Karpas-422 (cell line): ENCODE measurements around the gene SNTG2. TPM values are rescaled to one million over a fixed set of nuclear protein-coding genes. Genes with fewer than 3 reads are reported as not detected.
"Not testable (repeated sequence)": the region's sequence is repeated elsewhere in the genome, so short reads cannot be mapped to it uniquely, and the experiment has no call there.

Source experiments
- DNase-seq: peaks from one replicate; pipeline ENCODE4 v3.0.0-alpha.2; 2015
- H2AFZ ChIP-seq: fragments of 200-600 bp; sonication (generic); 2 replicates; pipeline ENCODE4 v1.6.1; 2014; ENCODE audit warnings: antibody characterized with exemption, low read length, mixed read lengths
- H3K27ac ChIP-seq: fragments of 200-600 bp; sonication (generic); 2 replicates; pipeline ENCODE4 v1.5.1; 2014; ENCODE audit warnings: mild to moderate bottlenecking, low read length, moderate library complexity
- H3K27me3 ChIP-seq: fragments of 200-600 bp; sonication (generic); 2 replicates; pipeline ENCODE4 v1.6.1; 2014; ENCODE audit warnings: low read length, mixed read lengths
- H3K36me3 ChIP-seq: fragments of 200-600 bp; sonication (generic); 2 replicates; pipeline ENCODE4 v1.6.1; 2014; ENCODE audit warnings: low read length, mixed read lengths; ENCODE audit not compliant: insufficient read depth
- H3K4me1 ChIP-seq: fragments of 200-600 bp; sonication (generic); 2 replicates; pipeline ENCODE4 v1.6.1; 2014; ENCODE audit warnings: mild to moderate bottlenecking, low read length, mixed read lengths
- H3K4me2 ChIP-seq: fragments of 200-600 bp; sonication (generic); 2 replicates; pipeline ENCODE4 v1.6.1; 2014; ENCODE audit warnings: low read length, low read depth, mild to moderate bottlenecking; ENCODE audit not compliant: poor library complexity, severe bottlenecking
- H3K4me3 ChIP-seq: fragments of 200-600 bp; sonication (generic); 2 replicates; pipeline ENCODE4 v1.5.1; 2014; ENCODE audit warnings: mild to moderate bottlenecking, antibody characterized with exemption, low read length, mixed read lengths
- H3K79me2 ChIP-seq: fragments of 200-600 bp; sonication (generic); 2 replicates; pipeline ENCODE4 v1.6.1; 2014; ENCODE audit warnings: mild to moderate bottlenecking, low read length, mixed read lengths
- H3K9ac ChIP-seq: fragments of 200-600 bp; sonication (generic); 2 replicates; pipeline ENCODE4 v1.6.0; 2014; ENCODE audit warnings: low read length
- H3K9me2 ChIP-seq: fragments of 200-600 bp; sonication (generic), shearing (Covaris generic); replicated peaks from 2 replicates; pipeline ENCODE4 v1.6.0; 2014; ENCODE audit warnings: mild to moderate bottlenecking, low read length, moderate library complexity; ENCODE audit not compliant: insufficient read depth
- H3K9me3 ChIP-seq: fragments of 300-700, 200-600 bp; sonication (generic); 2 replicates; pipeline ENCODE4 v1.6.1; 2014; ENCODE audit warnings: low read length, mixed read lengths
- H4K20me1 ChIP-seq: fragments of 200-600 bp; sonication (generic); 2 replicates; pipeline ENCODE4 v1.6.1; 2014; ENCODE audit warnings: mild to moderate bottlenecking, antibody characterized with exemption, low read length, low read depth; ENCODE audit not compliant: insufficient read depth
- total RNA-seq: library from RNA; depleted of rRNA; stranded (reverse); fragments of >200 nt; shearing (Covaris generic); gene quantifications from 2 replicates; pipeline ENCODE4 v1.2.3, GENCODE V29; 2014; ENCODE audit warnings: low replicate concordance

The SNTG2 gene
- total RNA-seq, 1 experiment from 2014 or later: not detected

DNA sequence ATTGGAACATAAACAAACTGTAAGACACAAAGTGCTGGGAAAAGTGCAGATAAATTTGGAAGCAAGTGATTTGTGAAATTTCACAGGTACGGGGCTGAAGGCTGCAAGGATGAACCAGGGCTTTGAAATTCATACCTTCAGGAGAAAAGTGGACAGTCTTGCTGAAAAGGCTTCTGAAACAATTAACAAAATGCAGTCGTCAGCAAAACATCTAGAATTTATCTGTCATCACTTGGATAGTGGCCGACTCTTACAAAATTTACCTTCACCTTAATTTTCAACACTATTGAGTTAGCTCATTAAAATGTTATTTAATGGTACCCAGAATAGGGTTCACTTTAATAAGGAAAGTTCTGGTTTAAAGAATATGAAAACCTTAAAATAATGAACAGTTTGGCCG, 138.3 kb downstream of the SNTG2 start:
- no peaks in the 10 kb centered on the region for H3K79me2 ChIP-seq
- no peak overlapping the region for H3K9ac ChIP-seq
- H3K27me3 ChIP-seq: no peaks in the 10 kb centered on the region
- H3K9me3 ChIP-seq: no peaks in the 10 kb centered on the region
- H3K36me3 ChIP-seq: no peaks in the 10 kb centered on the region
- no peak for DNase-seq
- no peak overlapping the region for H3K27ac ChIP-seq
- no peaks in the 10 kb centered on the region for H4K20me1 ChIP-seq
- H3K4me1 ChIP-seq: no peaks in the 10 kb centered on the region
- H3K9me2 ChIP-seq: no peaks in the 10 kb centered on the region
- no peak overlapping the region for H3K4me2 ChIP-seq
- H3K4me3 ChIP-seq: no peak overlapping the region
- no peak overlapping the region for H2AFZ ChIP-seq

DNA sequence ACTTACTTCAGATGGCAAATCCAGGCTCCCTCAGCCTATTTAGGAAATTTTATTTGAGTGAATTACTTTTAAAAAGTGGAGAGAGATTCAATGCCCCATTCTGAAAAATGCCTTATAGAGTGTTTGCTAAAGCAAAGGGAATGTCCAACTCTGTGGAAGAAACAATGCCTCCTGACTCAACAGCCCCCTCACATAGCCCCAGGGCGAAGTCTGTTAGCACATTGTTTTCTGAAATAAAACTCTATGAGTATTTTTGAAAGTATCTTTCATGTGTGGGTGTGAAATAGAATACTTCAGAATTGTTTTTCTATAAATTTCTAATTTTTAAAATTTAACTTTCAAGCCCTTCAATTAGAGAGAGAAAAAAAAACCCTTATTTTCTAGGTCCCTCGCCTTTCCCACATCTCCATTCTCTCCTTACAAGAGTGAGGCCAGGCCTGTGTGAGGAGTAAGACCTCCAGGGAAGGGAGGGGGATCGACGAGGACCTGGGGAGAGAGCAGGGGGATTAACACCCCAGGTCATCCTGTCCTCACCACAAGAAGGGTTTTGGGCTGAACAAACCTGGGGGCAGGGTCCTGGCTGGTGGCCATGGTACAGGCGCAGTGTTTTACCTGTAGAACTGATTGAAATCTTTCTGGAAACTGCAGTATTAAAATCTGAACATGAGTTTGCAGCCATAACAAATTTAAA, 141.4 kb downstream of the SNTG2 start:
- no peaks in the 10 kb centered on the region for H4K20me1 ChIP-seq

DNA sequence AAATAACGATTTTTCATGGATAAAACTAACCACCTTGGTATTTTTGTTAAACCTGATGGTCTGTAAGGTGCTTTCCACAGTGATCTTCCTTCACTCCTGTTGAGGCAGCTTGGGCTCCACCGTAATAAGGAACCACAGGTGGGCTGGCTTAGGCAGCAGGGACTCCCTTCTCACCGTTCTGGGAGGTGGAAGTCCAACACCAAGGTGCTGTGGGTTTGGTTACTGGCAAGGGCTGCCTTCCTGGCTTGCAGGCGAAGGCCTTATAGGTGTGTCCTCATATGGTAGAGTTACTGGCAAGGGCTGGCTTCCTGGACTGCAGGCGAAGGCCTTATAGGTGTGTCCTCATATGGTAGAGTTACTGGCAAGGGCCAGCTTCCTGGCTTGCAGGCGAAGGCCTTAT, 143.0 kb downstream of the SNTG2 start:
- not testable (repeated sequence) for H4K20me1 ChIP-seq, DNase-seq, H3K36me3 ChIP-seq, H3K4me2 ChIP-seq, H3K4me3 ChIP-seq, H3K27me3 ChIP-seq, H3K9me2 ChIP-seq, H3K27ac ChIP-seq, H2AFZ ChIP-seq, H3K4me1 ChIP-seq, H3K79me2 ChIP-seq, H3K9ac ChIP-seq, H3K9me3 ChIP-seq

More for the DNA sequence above, 141.4 kb downstream of the SNTG2 start:
- Histone ChIP-seq H3K4me2 (no peak overlapping the region), H3K9ac (no peak overlapping the region), H2AFZ (no peak overlapping the region), H3K36me3 (no peaks in the 10 kb centered on the region), H3K27ac (no peak overlapping the region), H3K4me1 (no peaks in the 10 kb centered on the region), H3K4me3 (no peak overlapping the region), H3K79me2 (no peaks in the 10 kb centered on the region), H3K9me2 (no peaks in the 10 kb centered on the region), H3K27me3 (no peaks in the 10 kb centered on the region), H3K9me3 (no peaks in the 10 kb centered on the region)
- no peak for DNase-seq

DNA sequence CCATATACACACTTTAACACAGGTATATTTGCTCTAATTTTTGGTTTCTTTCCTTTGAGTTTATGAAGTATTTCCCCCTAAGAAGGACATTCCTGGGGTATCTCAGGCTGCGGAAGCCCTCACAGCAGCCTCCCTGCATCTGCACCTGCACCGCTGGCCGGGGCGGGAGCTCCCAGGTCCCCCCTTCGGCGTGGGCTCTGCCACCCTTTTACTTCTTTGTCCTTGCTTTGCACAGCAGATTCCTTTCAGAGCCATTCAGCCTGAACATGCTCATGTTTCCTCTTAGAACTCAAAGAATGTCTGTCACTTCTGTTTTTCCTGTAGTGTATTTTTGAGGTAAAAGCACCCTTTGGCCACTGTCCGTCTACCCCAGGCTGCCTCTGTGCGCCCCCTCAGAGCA, 146.5 kb downstream of the SNTG2 start:
- H3K4me2 ChIP-seq: no peak overlapping the region
- no peaks in the 10 kb centered on the region for H4K20me1 ChIP-seq
- no peak for DNase-seq
- H2AFZ ChIP-seq: no peak overlapping the region
- no peak overlapping the region for H3K4me3 ChIP-seq
- H3K27ac ChIP-seq: no peak overlapping the region
- no peaks in the 10 kb centered on the region for H3K4me1 ChIP-seq
- H3K9me2 ChIP-seq: no peaks in the 10 kb centered on the region
- no peaks in the 10 kb centered on the region for H3K36me3 ChIP-seq
- no peaks in the 10 kb centered on the region for H3K27me3 ChIP-seq
- no peak overlapping the region for H3K9ac ChIP-seq
- no peaks in the 10 kb centered on the region for H3K9me3 ChIP-seq
- H3K79me2 ChIP-seq: no peaks in the 10 kb centered on the region

DNA sequence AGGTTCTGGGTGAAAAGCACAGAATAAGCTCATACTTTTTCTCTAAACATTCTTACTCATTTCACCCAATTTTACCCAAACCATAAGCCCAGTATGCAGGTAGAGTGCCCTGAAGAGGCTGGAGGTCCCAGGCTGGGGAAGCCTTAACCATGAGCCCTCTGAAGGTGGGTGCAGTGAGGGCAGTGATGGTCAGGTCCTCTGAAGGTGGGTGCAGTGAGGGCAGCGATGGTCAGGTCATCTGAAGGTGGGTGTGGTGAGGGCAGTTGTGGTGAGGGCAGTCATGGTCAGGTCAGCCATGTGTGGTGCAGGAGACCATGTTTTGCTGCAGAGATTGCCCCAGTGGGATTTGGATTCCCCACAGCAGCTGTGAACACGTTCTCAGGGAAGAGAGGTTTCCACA, 148.8 kb downstream of the SNTG2 start:
- Histone ChIP-seq H2AFZ (no peak overlapping the region), H3K4me1 (no peaks in the 10 kb centered on the region)

DNA sequence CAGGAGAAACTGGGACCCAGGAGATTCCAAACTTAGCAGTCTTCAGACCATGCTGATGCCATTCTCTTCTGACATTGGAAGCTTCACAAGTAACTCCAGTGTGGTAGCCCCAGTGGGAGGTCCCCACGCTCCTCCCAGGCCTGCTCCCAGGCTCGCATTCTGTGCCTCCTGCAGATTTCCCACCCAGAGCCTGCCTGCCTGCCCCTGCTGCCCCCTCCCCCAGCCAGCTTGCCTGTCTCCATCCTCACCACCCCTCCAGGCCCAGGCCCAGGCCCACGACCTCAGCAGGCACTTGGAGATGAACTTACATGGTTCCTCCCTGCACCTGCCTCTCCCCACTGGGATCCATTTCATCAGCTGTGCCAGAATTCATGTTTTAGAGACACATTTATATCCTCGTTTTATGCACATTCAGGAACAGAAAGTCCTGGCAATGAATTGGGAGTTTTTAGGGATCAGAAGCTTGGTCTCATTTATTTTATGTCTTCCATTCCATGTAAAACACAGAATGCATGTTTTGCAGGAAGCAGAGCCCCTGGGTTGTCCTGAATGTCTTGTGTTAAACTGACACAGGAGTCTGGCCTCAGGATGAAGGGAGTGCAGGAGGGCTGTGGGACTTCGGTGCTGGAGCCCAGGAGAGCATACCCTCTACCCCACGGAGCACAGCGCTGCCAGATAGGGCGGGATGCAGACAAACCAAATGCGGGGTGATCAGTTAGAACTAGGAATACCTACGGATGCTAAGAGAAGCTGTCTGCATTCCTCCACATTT, 150.5 kb downstream of the SNTG2 start:
- Histone ChIP-seq H3K9me2 (no peaks in the 10 kb centered on the region), H3K4me2 (no peak overlapping the region), H3K79me2 (no peaks in the 10 kb centered on the region), H2AFZ (no peak overlapping the region), H4K20me1 (no peaks in the 10 kb centered on the region), H3K4me3 (no peak overlapping the region), H3K27ac (no peak overlapping the region), H3K4me1 (no peaks in the 10 kb centered on the region), H3K36me3 (no peaks in the 10 kb centered on the region), H3K9me3 (no peaks in the 10 kb centered on the region), H3K9ac (no peak overlapping the region), H3K27me3 (no peaks in the 10 kb centered on the region)
- no peak for DNase-seq

More for the DNA sequence above, 148.8 kb downstream of the SNTG2 start:
- Histone ChIP-seq H4K20me1 (no peaks in the 10 kb centered on the region), H3K27me3 (no peaks in the 10 kb centered on the region), H3K9ac (no peak overlapping the region), H3K27ac (no peak overlapping the region), H3K4me2 (no peak overlapping the region), H3K36me3 (no peaks in the 10 kb centered on the region), H3K9me2 (no peaks in the 10 kb centered on the region), H3K4me3 (no peak overlapping the region), H3K79me2 (no peaks in the 10 kb centered on the region), H3K9me3 (no peaks in the 10 kb centered on the region)
- no peak for DNase-seq

GRCh38 chr2:1101982-1102590, 151.4 kb downstream of the SNTG2 start:
- Histone ChIP-seq H2AFZ (no peak overlapping the region), H3K9ac (no peak overlapping the region), H4K20me1 (no peaks in the 10 kb centered on the region), H3K36me3 (no peaks in the 10 kb centered on the region), H3K9me2 (no peaks in the 10 kb centered on the region), H3K9me3 (no peaks in the 10 kb centered on the region), H3K4me2 (no peak overlapping the region), H3K79me2 (no peaks in the 10 kb centered on the region), H3K27ac (no peak overlapping the region), H3K4me3 (no peak overlapping the region), H3K4me1 (no peaks in the 10 kb centered on the region), H3K27me3 (no peaks in the 10 kb centered on the region)
- no peak for DNase-seq

GRCh38 chr2:1104364-1104763, 153.7 kb downstream of the SNTG2 start:
- Histone ChIP-seq H3K9me3 (no peaks in the 10 kb centered on the region), H3K4me2 (no peak overlapping the region), H3K4me1 (no peaks in the 10 kb centered on the region), H3K79me2 (no peaks in the 10 kb centered on the region), H3K27ac (no peak overlapping the region), H2AFZ (no peak overlapping the region), H3K9ac (no peak overlapping the region), H3K27me3 (no peaks in the 10 kb centered on the region), H3K9me2 (no peaks in the 10 kb centered on the region), H3K36me3 (no peaks in the 10 kb centered on the region), H4K20me1 (no peaks in the 10 kb centered on the region), H3K4me3 (no peak overlapping the region)
- no peak for DNase-seq
